ENCODE measurements around the gene NLGN1. TPM values are rescaled to one million over a fixed set of nuclear protein-coding genes. Genes with fewer than 3 reads are reported as not detected.

The NLGN1 gene
- total and polyA plus RNA-seq, 2 experiments from 2014 or later: 5.1 to 11.2 TPM

DNA sequence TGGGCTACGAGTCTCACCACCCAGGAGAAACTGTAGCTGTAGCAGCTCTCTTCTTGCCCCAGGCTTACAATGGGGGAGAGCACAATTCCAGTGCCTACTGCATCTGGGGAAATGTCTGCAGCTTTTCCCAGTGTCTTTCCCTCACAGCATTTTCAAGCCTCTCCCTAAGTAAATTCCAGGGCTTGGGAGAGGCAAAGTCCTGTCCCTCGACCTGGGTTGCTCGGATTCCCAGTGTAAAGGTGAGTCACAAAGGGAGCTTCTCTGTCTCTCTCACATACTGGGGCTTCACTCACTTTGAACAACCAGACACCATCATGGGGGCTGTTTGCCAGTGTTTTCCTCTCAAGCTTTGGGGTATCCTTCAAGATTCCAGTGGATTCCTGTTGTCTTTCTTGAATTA is 772.2 kb downstream of the NLGN1 start:
- WGBS (ENCODE audit: low lambda C conversion rate, missing lambda C conversion rate): 60% methylated on average over 3 of the region's 3 CpGs
- no peaks in the 10 kb centered on the region for H3K36me3 ChIP-seq (replicated peaks; ENCODE audit: insufficient read depth, low read depth)
- no peaks in the 10 kb centered on the region for H3K9me3 ChIP-seq (ENCODE audit: low read depth)
- H3K9me2 ChIP-seq (replicated peaks; ENCODE audit: insufficient read depth): no peaks in the 10 kb centered on the region
- H3K27ac ChIP-seq: peak overlapping the region; percentile 39
- no peak overlapping the region for H3K4me3 ChIP-seq
- H3K4me1 ChIP-seq (ENCODE audit: insufficient read depth): peaks cover 3% of the 10 kb centered on the region
- TF ChIP-seq EZH2 (IDR thresholded peaks at IDR 0.05; ENCODE audit: borderline replicate concordance) (no peak), CTCF (IDR thresholded peaks at IDR 0.05; ENCODE audit: poor library complexity) (no peak), EZH2phosphoT487 (IDR thresholded peaks at IDR 0.05; ENCODE audit: low read depth, severe bottlenecking, unreplicated experiment) (no peak)
- H4K20me1 ChIP-seq (ENCODE audit: insufficient read depth, poor library complexity, severe bottlenecking): no peaks in the 10 kb centered on the region
- DNase-seq (ENCODE audit: low spot score): peak; percentile 54
- H3K79me2 ChIP-seq: no peaks in the 10 kb centered on the region
- H2AFZ ChIP-seq: no peak overlapping the region
- no peaks in the 10 kb centered on the region for H3K27me3 ChIP-seq
- no peak overlapping the region for H3K4me2 ChIP-seq

- Histone ChIP-seq H3K27me3 (no peaks in the 10 kb centered on the region), H3K4me2 (no peak overlapping the region), H3K9me3 (ENCODE audit: low read depth) (no peaks in the 10 kb centered on the region), H3K4me3 (no peak overlapping the region), H2AFZ (no peak overlapping the region), H3K79me2 (no peaks in the 10 kb centered on the region), H4K20me1 (ENCODE audit: insufficient read depth, poor library complexity, severe bottlenecking) (no peaks in the 10 kb centered on the region), H3K27ac (peak overlapping the region; percentile 39), H3K9me2 (replicated peaks; ENCODE audit: insufficient read depth) (no peaks in the 10 kb centered on the region), H3K4me1 (ENCODE audit: insufficient read depth) (peaks cover 3% of the 10 kb centered on the region), H3K36me3 (replicated peaks; ENCODE audit: insufficient read depth, low read depth) (no peaks in the 10 kb centered on the region)
- DNase-seq (ENCODE audit: low spot score): peak; percentile 9
- 35% methylated on average over 2 of the region's 2 CpGs for WGBS (ENCODE audit: low lambda C conversion rate, missing lambda C conversion rate)
- no peak for TF ChIP-seq CTCF (IDR thresholded peaks at IDR 0.05; ENCODE audit: poor library complexity)
- no peak for TF ChIP-seq EZH2phosphoT487 (IDR thresholded peaks at IDR 0.05; ENCODE audit: low read depth, severe bottlenecking, unreplicated experiment)
- TF ChIP-seq EZH2 (IDR thresholded peaks at IDR 0.05; ENCODE audit: borderline replicate concordance): no peak
These were observed 772.7 kb downstream of the NLGN1 start for GRCh38 chr3:174170248-174170647.

GRCh38 chr3:174186377-174186989 is 788.9 kb downstream of the NLGN1 start:
- TF ChIP-seq EZH2phosphoT487 (IDR thresholded peaks at IDR 0.05; ENCODE audit: low read depth, severe bottlenecking, unreplicated experiment) (no peak), EZH2 (IDR thresholded peaks at IDR 0.05; ENCODE audit: borderline replicate concordance) (no peak), CTCF (IDR thresholded peaks at IDR 0.05; ENCODE audit: poor library complexity) (no peak)
- no peaks in the 10 kb centered on the region for H3K27me3 ChIP-seq
- no peak overlapping the region for H3K27ac ChIP-seq
- no peaks in the 10 kb centered on the region for H4K20me1 ChIP-seq (ENCODE audit: insufficient read depth, poor library complexity, severe bottlenecking)
- no peaks in the 10 kb centered on the region for H3K79me2 ChIP-seq
- no peak overlapping the region for H3K4me3 ChIP-seq
- WGBS (ENCODE audit: low lambda C conversion rate, missing lambda C conversion rate): 93% methylated on average over 1 of the region's 1 CpG
- no peaks in the 10 kb centered on the region for H3K4me1 ChIP-seq (ENCODE audit: insufficient read depth)
- H3K9me2 ChIP-seq (replicated peaks; ENCODE audit: insufficient read depth): no peaks in the 10 kb centered on the region
- H2AFZ ChIP-seq: no peak overlapping the region
- H3K36me3 ChIP-seq (replicated peaks; ENCODE audit: insufficient read depth, low read depth): no peaks in the 10 kb centered on the region
- H3K9me3 ChIP-seq (ENCODE audit: low read depth): no peaks in the 10 kb centered on the region
- no peak overlapping the region for H3K4me2 ChIP-seq
- DNase-seq (ENCODE audit: low spot score): no peak

All from hepatocyte (in vitro differentiated cells).